Pancreas (tissue), 10 donors: ENCODE measurements around the gene ATRNL1. TPM values are rescaled to one million over a fixed set of nuclear protein-coding genes. Genes with fewer than 3 reads are reported as not detected.

Source experiments
- ATAC-seq, 4 donors: fragments of 200-7000 bp; cut with Tn5 transposase; one replicate each; pipeline versions ENCODE4 v1.8.0 to v1.9.1; 2020; ENCODE audit warnings: mild to moderate bottlenecking in 4 of 4, moderate library complexity in 4 of 4
- DNase-seq, 6 donors: peaks; one replicate each; pipeline ENCODE4 v3.0.0-alpha.2; 2020
- FAIRE-seq: peaks from 2 replicates; lab custom pipeline; 2012; peaks lifted over from hg19 to GRCh38; lab: Jason Lieb, UNC
- H3K27ac ChIP-seq, 4 donors: fragments of 200-600 bp; sonication (generic); 1 replicate in 3 of 4; 2 replicates in 1 of 4; pipeline versions ENCODE4 v1.5.0 to v1.8.0; 2020
- H3K27me3 ChIP-seq, 4 donors: fragments of 200-600 bp; one replicate each; pipeline ENCODE4 v1.8.0; 2021
- H3K36me3 ChIP-seq, 3 donors: fragments of 200-600 bp; sonication (generic) in 1 of 3; one replicate each; pipeline versions ENCODE4 v1.5.0 to v1.8.0; 2020 to 2021
- H3K4me1 ChIP-seq, 3 donors: fragments of 200-600 bp; one replicate each; pipeline ENCODE4 v1.8.0; 2021
- H3K4me3 ChIP-seq, 4 donors: fragments of 200-600 bp; sonication (generic) in 2 of 4; one replicate each; pipeline versions ENCODE4 v1.5.0 to v1.8.0; 2020 to 2021
- H3K9me3 ChIP-seq, 4 donors: fragments of 200-600 bp; one replicate each; pipeline ENCODE4 v1.8.0; 2021
- CTCF ChIP-seq, 4 donors: fragments of 200-600 bp; sonication (generic) in 3 of 4; IDR thresholded peaks; one replicate each; pipeline versions ENCODE4 v1.5.0 to v1.8.0; 2021; ENCODE audit warnings: antibody characterized with exemption in 4 of 4
- WGBS, 2 donors: extraction: QIAGEN DNeasy Blood & Tissue Kit; methylation state at CpG; one replicate each; pipeline ENCODE4 v1.1.7; 2013; 5-methylcytosine and 5-hydroxymethylcytosine counted together
- intact Hi-C, 3 donors: fragments of 100-400 bp; cut with DNase I; formaldehyde crosslinking; loops; one replicate each; pipeline versions ENCODE4 v1.11.1 to v1.14.2; 2022
- polyA plus RNA-seq, 2 donors: library from polyadenylated mRNA; stranded (reverse); fragments of 200-250 nt; gene quantifications; one replicate each; pipeline ENCODE4 v1.2.3, GENCODE V29; 2013
- total RNA-seq, 6 donors: library from RNA; stranded (reverse); fragmentation: NEBNext Ultra II Directional in 4 of 6; extraction: Animal tissue kit (Norgen Biotek cat#: 25700) in 4 of 6; gene quantifications; one replicate each; pipeline versions ENCODE4 v1.2.1 to v1.2.4, GENCODE V29; 2021 to 2023
- donor health status: healthy with polysubstance abuse.
- donor health status: DM: no; HTN: no; CAD: no; lungs with moderate emphysema.
- donor health status: DM: no; HTN: no; CAD: no.
- donor health status: control.
- donor health status: control.
- donor health status: Bipolar disorder and iron deficiency.
- donor health status: DM: yes; HTN: yes; CAD: no.
- donor health status: DM: no; HTN: no; CAD: no.
- donor health status: DM: no; HTN: no; CAD: no.
- donor health status: DM: yes; HTN: yes; CAD: no.

ATRNL1 gene
- total and polyA plus RNA-seq, 8 donors, result 0.91 to 5.7 (median 3.9) TPM

GRCh38 chr10:115050375-115051010, 42.7 kb upstream of the ATRNL1 start:
- no peak overlapping the region for H3K27ac ChIP-seq
- no peak overlapping the region for H3K4me3 ChIP-seq
- H3K4me1 ChIP-seq, result no peaks in the 10 kb centered on the region
- intact Hi-C loops, result no loop called here
- TF ChIP-seq CTCF (IDR thresholded peaks at IDR 0.05), result no peak
- DNase-seq (no peak), FAIRE-seq (no peak), ATAC-seq (no peak)
- H3K36me3 ChIP-seq, result no peaks in the 10 kb centered on the region
- no peaks in the 10 kb centered on the region for H3K27me3 ChIP-seq
- H3K9me3 ChIP-seq, result no peaks in the 10 kb centered on the region
- 95 to 96% methylated on average over 3 of the region's 3 CpGs for WGBS, 2 donors

DNA sequence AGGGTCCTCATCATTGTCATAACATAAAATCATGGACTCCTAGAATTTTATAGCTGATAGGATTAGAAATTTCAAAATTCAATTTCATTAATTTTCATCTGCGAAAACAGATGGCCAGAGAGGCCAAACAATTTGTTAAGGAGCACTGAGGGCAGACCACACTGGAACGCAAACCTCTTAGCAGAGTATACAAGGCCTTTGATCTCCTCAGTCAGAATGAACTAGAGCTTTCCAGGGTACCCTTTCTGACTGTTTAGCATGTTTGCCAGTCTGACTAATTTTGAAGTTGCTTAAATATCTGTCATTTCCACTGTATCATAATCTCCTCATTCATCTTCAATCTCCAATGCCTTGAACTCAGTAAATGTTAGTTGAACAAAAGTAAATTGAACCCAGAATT, 41.9 kb upstream of the ATRNL1 start:
- no peak for TF ChIP-seq CTCF (IDR thresholded peaks at IDR 0.05)
- intact Hi-C loops, result no loop called here
- FAIRE-seq, result no peak

DNA sequence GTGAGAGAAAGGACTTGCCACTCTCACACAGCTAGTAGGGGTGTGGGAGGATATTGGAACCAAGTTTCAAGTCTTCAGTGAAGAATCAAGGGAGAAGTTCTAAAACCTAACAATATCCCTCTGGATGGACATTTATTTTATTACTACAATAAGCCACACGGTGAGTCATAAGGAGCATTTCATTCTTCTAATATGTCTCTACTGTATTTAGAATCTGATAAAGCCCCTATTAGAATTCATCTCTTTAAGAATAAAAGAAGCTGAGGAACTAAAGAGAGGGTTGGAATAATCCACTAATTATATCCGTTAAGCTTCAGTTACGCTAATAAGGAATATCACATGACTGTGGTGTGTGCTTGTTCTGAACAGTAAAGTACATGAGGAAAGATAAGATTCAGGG, 40.9 kb upstream of the ATRNL1 start:
- FAIRE-seq (no peak), ATAC-seq (no peak), DNase-seq (no peak)
- intact Hi-C loops, result no loop called here
- no peaks in the 10 kb centered on the region for H3K27me3 ChIP-seq
- no peaks in the 10 kb centered on the region for H3K36me3 ChIP-seq
- H3K9me3 ChIP-seq, result no peaks in the 10 kb centered on the region
- no peak overlapping the region for H3K27ac ChIP-seq
- no peak overlapping the region for H3K4me3 ChIP-seq
- 84 to 85% methylated on average over 3 of the region's 3 CpGs for WGBS, 2 donors
- H3K4me1 ChIP-seq, result no peaks in the 10 kb centered on the region
- no peak for TF ChIP-seq CTCF (IDR thresholded peaks at IDR 0.05)

More for the DNA sequence above, 41.9 kb upstream of the ATRNL1 start:
- DNase-seq (no peak), ATAC-seq (no peak)
- Histone ChIP-seq H3K4me1 (no peaks in the 10 kb centered on the region), H3K27me3 (no peaks in the 10 kb centered on the region), H3K27ac (no peak overlapping the region), H3K36me3 (no peaks in the 10 kb centered on the region), H3K4me3 (no peak overlapping the region), H3K9me3 (no peaks in the 10 kb centered on the region)
- 95 to 96% methylated on average over 2 of the region's 2 CpGs for WGBS, 2 donors

GRCh38 chr10:115052728-115053127, 40.4 kb upstream of the ATRNL1 start:
- FAIRE-seq (no peak), ATAC-seq (no peak), DNase-seq (no peak)
- whole genome bisulfite sequencing, 2 donors, result 19 to 25% methylated on average over 1 of the region's 1 CpG
- Histone ChIP-seq H3K27me3 (no peaks in the 10 kb centered on the region), H3K4me3 (no peak overlapping the region), H3K36me3 (no peaks in the 10 kb centered on the region), H3K27ac (no peak overlapping the region), H3K4me1 (no peaks in the 10 kb centered on the region), H3K9me3 (no peaks in the 10 kb centered on the region)
- intact Hi-C loops, result no loop called here
- no peak for TF ChIP-seq CTCF (IDR thresholded peaks at IDR 0.05)

GRCh38 chr10:115056186-115056585, 37.0 kb upstream of the ATRNL1 start:
- Histone ChIP-seq H3K4me3 (no peak overlapping the region), H3K9me3 (no peaks in the 10 kb centered on the region), H3K27me3 (no peaks in the 10 kb centered on the region), H3K4me1 (no peaks in the 10 kb centered on the region), H3K36me3 (no peaks in the 10 kb centered on the region), H3K27ac (no peak overlapping the region)
- DNase-seq, result no peak
- TF ChIP-seq CTCF (IDR thresholded peaks at IDR 0.05), result no peak
- no peak for FAIRE-seq
- no peak for ATAC-seq
- intact Hi-C loops, result no loop called here
- WGBS, 2 donors, result 97% methylated on average over 2 of the region's 2 CpGs
